ENCODE data around the gene PRSS12.

The PRSS12 gene

GRCh38 chr4:118354913-118355312, 2.1 kb upstream of the PRSS12 start:
- no peak for DNase-seq

- no peak for DNase-seq
These were observed 779 bp upstream of the PRSS12 start for GRCh38 chr4:118353534-118354030.

DNA sequence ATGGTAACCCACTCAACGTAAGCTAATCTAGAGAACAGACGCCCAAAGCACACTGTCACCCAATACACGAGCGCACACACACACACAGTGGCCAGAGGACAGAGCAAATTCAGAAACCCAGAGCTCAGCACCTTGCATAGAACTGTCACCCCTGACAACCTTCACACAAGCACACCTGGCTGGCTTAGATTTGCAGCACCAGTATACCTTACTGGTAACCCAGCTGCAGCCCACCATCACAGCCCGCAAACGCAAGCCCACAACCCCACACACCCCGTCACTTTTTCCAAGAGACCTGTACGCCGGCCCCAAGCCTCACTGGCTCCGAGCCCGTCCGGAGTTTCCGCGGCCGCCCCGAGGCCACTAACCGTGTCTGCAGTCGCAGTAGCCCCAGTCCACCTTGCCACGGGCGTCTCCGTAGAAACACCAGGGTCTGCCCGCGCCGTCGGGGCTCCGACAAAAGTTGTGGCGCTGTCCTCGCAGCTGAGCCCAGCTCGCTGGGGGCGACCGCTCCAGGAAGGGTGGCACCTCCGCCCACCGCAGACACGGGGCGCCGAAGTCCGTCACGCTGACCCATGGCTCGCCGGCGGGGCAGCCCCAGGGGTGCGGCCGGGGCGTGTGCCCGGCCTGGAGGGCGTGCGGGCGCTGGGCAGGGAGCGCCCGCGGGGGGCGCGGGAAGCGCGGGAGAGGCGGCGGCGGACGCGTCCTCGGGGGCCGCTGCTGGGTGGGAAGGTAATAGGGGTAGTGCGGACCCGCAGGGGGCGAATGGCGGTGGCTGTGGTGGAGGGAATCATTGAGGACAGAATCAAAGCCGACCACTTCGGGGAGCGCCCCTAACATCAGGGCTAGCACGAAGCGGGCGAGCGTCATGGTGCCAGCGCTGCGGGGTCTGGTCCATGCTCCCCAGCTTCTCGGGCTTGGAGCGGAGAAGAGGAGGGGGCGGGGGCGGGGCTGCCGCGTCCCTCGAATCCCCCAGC, 664 bp downstream of the PRSS12 start:
- DNase-seq: no peak

DNA sequence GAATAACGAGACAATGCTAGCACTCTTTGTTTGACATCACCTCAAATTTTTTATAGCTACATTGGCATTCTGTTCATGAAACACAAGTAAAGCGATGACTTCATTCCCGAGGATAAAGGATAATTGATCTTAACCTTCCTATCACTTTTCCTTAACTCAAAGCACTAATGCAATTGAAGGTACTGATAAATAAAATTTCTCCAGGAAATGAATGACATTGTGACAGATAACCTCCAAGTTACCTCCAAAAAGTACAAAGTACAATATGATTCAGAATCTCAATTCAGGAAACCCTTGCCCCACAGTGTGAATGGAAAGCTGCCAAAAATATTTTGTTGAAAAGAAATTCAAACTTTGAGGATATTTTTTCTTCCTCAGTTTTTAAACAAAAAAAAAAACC, 1.8 kb downstream of the PRSS12 start:
- DNase-seq: no peak

DNA sequence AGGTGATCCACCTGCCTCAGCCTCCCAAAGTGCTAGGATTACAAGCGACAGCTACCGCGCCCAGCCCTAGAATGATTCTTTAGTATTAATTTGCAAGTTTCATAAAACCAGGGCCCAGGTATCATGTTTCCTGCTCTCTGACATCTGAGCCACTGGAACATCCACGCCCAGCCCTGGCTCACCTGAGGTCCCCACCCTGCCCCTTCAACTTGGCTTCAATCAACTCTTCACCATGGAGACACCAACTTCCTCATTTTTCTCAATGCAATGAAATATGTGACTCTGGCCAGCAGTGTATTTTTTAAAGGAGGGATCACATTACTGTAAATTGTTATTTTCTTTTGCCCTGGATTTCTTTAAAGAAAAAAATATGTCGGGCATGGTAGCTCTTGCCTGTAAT, 3.9 kb downstream of the PRSS12 start:
- DNase-seq: no peak

DNA sequence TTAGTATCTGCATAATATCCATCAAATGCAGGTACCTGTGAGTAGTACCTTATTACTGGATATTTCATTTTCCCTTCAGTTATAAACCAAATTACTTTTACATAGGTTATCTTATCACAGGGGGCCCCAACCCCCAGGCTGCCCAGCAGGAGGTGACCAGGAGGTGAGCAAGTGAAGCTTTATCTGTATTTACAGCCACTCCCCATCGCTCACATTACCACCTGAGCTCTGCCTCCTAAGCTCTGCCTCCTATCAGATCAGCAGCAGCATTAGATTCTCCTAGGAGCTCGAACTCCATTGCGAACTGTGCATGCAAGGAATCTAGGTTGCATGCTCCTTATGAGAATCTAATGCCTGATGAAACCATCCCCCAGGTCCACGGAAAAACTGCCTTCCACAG, 6.3 kb downstream of the PRSS12 start:
- DNase-seq: no peak

GRCh38 chr4:118345813-118346212, 7.0 kb downstream of the PRSS12 start:
- DNase-seq: no peak

- DNase-seq: no peak
These were observed 8.0 kb downstream of the PRSS12 start for GRCh38 chr4:118344801-118345200.

- DNase-seq: no peak
These were observed 9.3 kb downstream of the PRSS12 start for GRCh38 chr4:118343501-118343900.

DNA sequence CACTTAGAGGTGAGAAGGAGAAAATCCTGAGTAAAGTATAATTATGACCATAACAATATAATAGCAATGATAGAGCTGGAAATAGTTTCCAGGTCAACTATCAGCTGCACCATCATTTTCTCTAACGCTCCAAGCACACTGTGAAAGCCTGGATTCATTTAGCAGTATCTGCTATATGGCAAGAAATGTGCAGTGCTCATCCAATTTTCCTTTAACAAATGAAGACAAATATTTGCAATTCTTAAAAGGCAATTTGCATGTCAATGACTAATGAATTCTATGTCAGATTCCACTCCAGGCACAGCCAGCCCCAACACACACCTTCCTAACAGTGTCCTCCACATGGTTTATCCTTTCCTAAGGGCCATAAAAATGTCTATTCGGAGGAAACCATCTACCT, 12.7 kb downstream of the PRSS12 start:
- no peak for DNase-seq

DNA sequence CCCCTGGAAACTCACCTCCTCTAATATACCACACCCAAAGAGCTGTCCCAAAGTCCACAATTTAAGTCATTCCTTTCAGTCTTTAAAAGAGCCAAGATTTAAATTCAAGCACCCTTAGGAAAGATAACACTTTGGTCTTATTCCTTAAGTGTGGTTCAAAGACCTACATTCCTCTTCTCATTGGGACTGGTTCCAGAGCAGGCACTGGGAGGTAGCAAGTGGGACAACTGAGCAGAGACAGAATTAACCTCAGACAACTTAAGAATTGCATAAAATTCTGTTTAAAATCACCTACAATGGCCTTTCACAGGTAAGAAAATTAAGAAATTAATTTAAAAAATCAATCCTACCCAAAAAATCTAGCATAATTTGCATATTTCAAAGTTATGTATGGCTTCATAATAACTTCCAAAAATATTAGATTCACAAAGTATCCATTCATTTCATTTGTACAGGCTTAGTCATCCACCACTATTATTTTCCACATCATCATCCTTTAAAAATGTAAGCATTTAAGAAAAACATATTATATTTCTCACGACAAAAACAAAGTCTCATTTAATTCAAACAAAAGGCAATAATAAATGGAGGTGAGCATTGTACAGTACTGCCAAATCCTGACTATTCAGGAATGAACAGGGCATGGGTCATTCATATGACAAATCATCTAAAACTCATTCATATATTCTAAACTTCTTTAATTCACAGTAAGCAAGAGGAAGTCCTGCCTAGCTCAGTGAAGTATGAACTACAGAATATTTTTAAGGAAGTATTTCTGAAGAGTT, 13.6 kb downstream of the PRSS12 start:
- DNase-seq: no peak

DNA sequence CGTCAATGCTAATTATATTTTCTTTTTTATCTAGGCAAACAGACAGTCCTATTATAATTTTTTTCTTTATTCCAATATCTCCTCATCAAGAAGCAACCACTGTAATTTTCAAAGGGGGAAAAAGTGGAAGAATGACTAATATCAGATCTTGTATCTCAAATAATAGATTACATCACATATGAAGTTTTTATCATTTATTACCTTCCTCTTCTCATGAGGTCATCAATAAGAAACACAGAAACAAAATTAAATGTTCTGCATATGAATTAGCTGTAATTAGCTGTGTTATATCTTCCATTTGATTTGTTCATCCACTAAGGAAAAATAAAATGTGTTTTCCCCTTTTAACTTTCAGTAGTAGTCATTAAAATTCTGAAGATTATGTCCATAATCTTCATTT, 14.3 kb downstream of the PRSS12 start:
- DNase-seq: no peak

DNA sequence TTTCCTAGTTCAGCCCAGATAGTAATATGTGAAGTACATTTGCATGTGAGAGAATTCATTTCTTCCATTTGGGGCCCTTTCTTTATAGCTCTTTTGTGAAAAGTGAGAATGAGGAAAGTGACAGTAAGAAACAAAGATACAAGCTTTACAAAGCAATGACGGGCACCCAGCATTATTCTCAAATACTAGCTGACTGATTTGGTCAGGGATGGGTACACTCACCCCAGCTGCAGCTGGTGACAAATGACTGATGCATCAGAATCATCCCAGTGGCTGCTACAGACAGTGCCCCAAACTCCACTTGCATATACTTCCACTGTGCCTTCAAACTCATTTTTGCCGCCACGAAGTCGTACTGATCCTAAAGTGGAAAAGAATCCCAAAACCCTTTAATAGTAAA, 14.8 kb downstream of the PRSS12 start:
- no peak for DNase-seq

DNA sequence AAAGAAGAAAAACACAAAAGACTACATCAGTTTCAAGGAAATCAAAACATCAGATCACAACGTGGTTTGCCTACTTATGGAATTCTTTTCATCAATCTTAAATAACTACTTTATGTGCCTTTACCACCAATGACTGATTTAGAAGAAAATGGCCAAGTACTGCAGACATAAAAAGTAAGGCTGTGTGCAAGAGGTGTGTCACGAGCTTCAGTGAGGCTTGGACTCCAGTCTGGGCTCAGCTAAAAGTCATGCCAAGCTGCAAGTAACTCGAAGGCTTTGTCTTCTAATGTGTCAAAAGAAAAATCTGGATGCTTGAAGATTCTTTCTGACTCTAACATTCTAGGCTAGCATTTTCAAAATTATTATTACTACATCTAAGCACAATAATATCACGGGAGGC, 17.0 kb downstream of the PRSS12 start:
- no peak for DNase-seq

DNA sequence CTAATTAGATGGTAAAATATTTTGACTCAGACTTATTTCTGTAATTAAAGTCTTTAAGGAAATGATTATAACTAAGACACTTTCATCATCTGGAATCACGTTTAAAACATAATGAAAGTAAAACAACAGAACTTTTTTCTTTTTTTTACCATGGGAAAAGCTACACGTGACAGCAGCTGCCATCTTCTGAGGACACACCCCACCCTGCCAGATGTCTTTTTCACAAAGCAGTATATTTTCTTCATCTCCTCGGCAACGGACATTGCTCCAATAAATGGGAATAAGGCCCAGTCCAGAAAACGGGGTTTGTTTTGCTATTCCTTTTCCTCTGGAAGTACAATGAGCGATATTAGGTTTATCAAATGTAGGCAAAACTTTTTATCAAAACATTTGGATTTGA, 17.5 kb downstream of the PRSS12 start:
- no peak for DNase-seq

- DNase-seq: no peak
These were observed 21.5 kb downstream of the PRSS12 start for GRCh38 chr4:118331352-118331751.

DNA sequence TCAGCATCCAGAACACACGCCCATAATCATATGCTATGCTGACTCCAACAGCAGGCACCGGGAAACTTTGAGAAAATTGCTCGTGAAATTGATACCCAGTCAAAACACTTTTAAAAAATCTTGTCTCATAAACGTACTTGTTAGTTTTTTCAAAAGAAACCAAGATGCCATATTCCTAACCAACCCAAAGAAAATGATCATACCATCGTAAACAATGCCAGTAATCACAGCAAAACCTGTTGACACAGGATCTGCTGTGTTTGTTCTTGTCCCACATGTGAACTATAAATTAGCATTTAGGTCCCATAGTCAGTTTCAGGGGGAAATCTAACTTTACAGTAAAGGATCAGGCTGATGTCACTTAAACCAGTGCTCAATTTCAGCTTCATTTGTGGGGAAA, 23.0 kb downstream of the PRSS12 start:
- no peak for DNase-seq

- no peak for DNase-seq
These were observed 25.1 kb downstream of the PRSS12 start for GRCh38 chr4:118327554-118328241.

DNA sequence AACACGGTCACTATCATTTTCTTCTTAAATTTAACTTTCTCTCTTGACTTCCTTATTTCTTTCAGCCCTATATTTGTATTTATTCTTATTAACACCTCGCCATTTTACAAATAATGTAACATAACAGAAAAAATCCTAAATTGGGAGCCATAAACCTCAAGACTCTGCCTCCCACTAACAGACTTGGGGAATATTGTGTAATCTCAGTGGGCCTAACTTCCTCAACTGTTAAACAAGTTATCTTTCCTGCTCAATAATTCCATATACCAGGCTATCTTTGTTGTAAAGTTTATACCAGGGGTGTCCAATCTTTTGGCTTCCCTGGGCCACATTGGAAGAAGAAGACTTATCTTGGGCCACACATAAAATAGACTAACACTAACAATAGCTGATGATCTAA, 26.2 kb downstream of the PRSS12 start:
- DNase-seq: no peak

DNA sequence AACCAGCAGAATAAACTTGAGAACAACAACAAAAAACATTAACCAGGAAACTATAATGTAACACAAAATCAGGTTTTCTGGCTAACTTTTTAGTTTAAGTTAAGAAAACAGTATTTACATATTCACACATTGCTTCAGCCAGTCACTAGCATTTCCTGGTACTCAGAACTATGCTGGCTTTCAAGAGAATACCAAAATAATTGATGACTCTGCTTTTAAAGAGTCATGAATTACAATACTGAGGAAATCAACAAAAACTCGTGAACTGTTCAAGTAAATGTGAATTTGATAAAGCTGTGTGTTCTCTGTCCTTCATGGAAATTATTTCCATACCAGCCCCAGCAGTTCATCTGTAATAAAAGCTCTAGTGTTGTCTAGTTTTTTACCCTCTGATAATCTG, 27.4 kb downstream of the PRSS12 start:
- DNase-seq: no peak

- DNase-seq: no peak
These were observed 29.8 kb downstream of the PRSS12 start for GRCh38 chr4:118322831-118323502.

- no peak for DNase-seq
These were observed 33.9 kb downstream of the PRSS12 start for GRCh38 chr4:118318931-118319330.

DNA sequence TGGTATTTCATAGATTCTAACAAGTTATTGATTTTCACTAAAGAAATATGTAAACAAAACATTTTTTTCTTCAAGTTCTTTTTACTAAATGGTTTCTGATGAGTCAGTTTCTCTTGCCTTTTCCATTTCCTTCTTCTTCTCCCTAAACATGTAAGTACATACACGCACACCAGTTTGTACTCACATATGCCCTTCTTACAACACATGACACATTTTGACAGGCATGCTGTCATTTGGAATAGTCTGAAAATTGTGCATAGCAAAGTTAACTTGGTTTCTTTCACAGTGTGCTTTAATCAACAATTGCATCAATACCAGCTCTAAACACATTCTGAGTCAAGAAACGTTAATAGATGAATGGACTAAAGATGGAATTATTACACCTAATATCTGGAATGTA, 35.1 kb downstream of the PRSS12 start:
- DNase-seq: no peak

Data from NCI-H446 treated with DMSO at 0.1 percent for 48 hours (cell line).